ENCODE measurements around the gene EIF4ENIF1.

DNA sequence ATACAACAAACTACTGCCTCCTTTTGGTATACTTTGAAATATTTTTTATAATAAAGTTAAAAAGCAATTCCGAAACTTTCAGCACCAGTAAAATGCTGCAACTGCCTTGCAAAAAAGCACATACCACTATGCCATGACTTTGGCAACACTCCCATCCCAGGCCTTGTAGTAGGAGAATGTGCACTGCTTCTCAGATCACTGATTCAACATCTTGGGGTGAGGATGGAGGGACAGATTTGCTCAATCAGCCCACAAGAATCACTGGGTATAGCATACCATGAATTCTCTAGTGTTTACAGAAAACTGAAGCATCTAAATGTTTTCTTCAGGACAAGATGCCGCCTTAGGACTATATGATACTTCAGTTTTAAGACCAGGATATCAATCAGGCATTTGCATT is 14.9 kb downstream of the EIF4ENIF1 start:
- TF ChIP-seq, protein P1, sequence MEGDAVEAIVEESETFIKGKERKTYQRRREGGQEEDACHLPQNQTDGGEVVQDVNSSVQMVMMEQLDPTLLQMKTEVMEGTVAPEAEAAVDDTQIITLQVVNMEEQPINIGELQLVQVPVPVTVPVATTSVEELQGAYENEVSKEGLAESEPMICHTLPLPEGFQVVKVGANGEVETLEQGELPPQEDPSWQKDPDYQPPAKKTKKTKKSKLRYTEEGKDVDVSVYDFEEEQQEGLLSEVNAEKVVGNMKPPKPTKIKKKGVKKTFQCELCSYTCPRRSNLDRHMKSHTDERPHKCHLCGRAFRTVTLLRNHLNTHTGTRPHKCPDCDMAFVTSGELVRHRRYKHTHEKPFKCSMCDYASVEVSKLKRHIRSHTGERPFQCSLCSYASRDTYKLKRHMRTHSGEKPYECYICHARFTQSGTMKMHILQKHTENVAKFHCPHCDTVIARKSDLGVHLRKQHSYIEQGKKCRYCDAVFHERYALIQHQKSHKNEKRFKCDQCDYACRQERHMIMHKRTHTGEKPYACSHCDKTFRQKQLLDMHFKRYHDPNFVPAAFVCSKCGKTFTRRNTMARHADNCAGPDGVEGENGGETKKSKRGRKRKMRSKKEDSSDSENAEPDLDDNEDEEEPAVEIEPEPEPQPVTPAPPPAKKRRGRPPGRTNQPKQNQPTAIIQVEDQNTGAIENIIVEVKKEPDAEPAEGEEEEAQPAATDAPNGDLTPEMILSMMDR (IDR thresholded peaks at IDR 0.05), result no peak
- TF ChIP-seq POLR2A (IDR thresholded peaks at IDR 0.05), result no peak
